Spleen (tissue), 11 donors: Measurements from ENCODE around the gene ARHGAP22. TPM values are rescaled to one million over a fixed set of nuclear protein-coding genes. Genes with fewer than 3 reads are reported as not detected.

ENCODE experiments used
- DNase-seq: peaks from one replicate; pipeline ENCODE4 v3.0.0-alpha.2; 2020
- H3K27ac ChIP-seq, 8 donors: fragments of 200-600 bp; sonication (generic) in 7 of 8; 1 replicate in 4 of 8; 2 replicates in 4 of 8; pipeline versions ENCODE4 v1.5.0 to v1.8.0; 2016 to 2021; ENCODE audit warnings: inconsistent platforms in 4 of 8, mild to moderate bottlenecking in 4 of 8, moderate library complexity in 1 of 8
- H3K27me3 ChIP-seq, 7 donors: fragments of 200-600 bp; sonication (generic) in 6 of 7; replicated peaks in 1 of 7; 1 replicate in 4 of 7; 2 replicates in 3 of 7; pipeline versions ENCODE4 v1.5.0 to v1.8.0; 2016 to 2021; ENCODE audit warnings: inconsistent platforms in 3 of 7, mild to moderate bottlenecking in 1 of 7
- H3K36me3 ChIP-seq, 6 donors: fragments of 200-600 bp; sonication (generic) in 5 of 6; 1 replicate in 4 of 6; 2 replicates in 2 of 6; pipeline versions ENCODE4 v1.5.0 to v1.8.0; 2016 to 2021; ENCODE audit warnings: inconsistent platforms in 2 of 6
- H3K4me1 ChIP-seq, 6 donors: fragments of 200-600 bp; sonication (generic) in 5 of 6; 1 replicate in 3 of 6; 2 replicates in 3 of 6; pipeline versions ENCODE4 v1.5.0 to v1.8.0; 2016 to 2021; ENCODE audit warnings: inconsistent platforms in 3 of 6
- H3K4me3 ChIP-seq, 8 donors: fragments of 200-600 bp; sonication (generic) in 7 of 8; 1 replicate in 4 of 8; 2 replicates in 4 of 8; pipeline versions ENCODE4 v1.5.0 to v1.8.0; 2016 to 2021; ENCODE audit warnings: inconsistent platforms in 4 of 8, mild to moderate bottlenecking in 4 of 8, moderate library complexity in 2 of 8
- H3K9me3 ChIP-seq, 8 donors: fragments of 200-600 bp; sonication (generic) in 7 of 8; 1 replicate in 4 of 8; 2 replicates in 4 of 8; pipeline versions ENCODE4 v1.5.0 to v1.8.0; 2016 to 2021; ENCODE audit warnings: inconsistent platforms in 4 of 8
- CTCF ChIP-seq, 11 experiments: fragments of 200-600 bp in 7 of 11; fragments of 450-650 bp in 4 of 11; sonication (generic) in 4 of 11; IDR thresholded peaks in 8 of 11; conservative IDR thresholded peaks in 3 of 11; 1 replicate in 7 of 11; 2 replicates in 4 of 11; pipeline versions ENCODE4 v1.4.0 to v1.8.0; 2016 to 2021; ENCODE audit warnings: antibody characterized with exemption in 11 of 11, inconsistent platforms in 4 of 11, mild to moderate bottlenecking in 1 of 11
- POLR2A ChIP-seq, 3 donors: fragments of 450-650 bp; IDR thresholded peaks; one replicate each; pipeline ENCODE4 v1.5.1; 2017; ENCODE audit warnings: antibody characterized with exemption in 3 of 3, mild to moderate bottlenecking in 1 of 3
- POLR2AphosphoS5 ChIP-seq, 3 donors: sonication (generic); formaldehyde crosslinking; IDR thresholded peaks; one replicate each; pipeline ENCODE4 v1.5.1; 2017; ENCODE audit warnings: antibody characterized with exemption in 3 of 3
- WGBS, 5 donors: extraction: QIAGEN DNeasy Blood & Tissue Kit in 3 of 5; methylation state at CpG; one replicate each; pipeline versions ENCODE4 v1.1.5 to v1.1.7; 2013 to 2018; 5-methylcytosine and 5-hydroxymethylcytosine counted together
- intact Hi-C: fragments of 100-400 bp; cut with DNase I; formaldehyde crosslinking; loops from one replicate; pipeline ENCODE4 v1.15.0; 2023; ENCODE audit warnings: low total_unique reads
- polyA plus RNA-seq, 3 donors: library from polyadenylated mRNA; stranded (reverse); fragments of 200-250 nt; gene quantifications; one replicate each; pipeline ENCODE4 v1.2.1, GENCODE V29; 2013
- total RNA-seq, 7 donors: library from RNA; depleted of rRNA in 3 of 7; stranded (reverse); fragments of >200 nt in 3 of 7; fragmentation: NEBNext Ultra II Directional in 4 of 7; extraction: Animal tissue kit (Norgen Biotek cat#: 25700) in 4 of 7; gene quantifications; one replicate each; pipeline versions ENCODE4 v1.1.0 to v1.2.1, GENCODE V29; 2016 to 2021
- donor health status: healthy with polysubstance abuse.
- donor health status: DM: no; HTN: no; CAD: no; lungs with moderate emphysema.
- donor health status: DM: no; HTN: no; CAD: no.
- donor health status: Bipolar disorder and iron deficiency.
- donor health status: healthy.
- donor health status: DM: no; HTN: no; CAD: no.
- donor health status: DM: yes; HTN: yes; CAD: no.

The ARHGAP22 gene
- total and polyA plus RNA-seq, 10 donors, result 0.56 to 7.5 (median 3.2) TPM

- Histone ChIP-seq H3K4me1 (no peaks in the 10 kb centered on the region), H3K9me3 (no peaks in the 10 kb centered on the region), H3K4me3 (no peak overlapping the region), H3K36me3 (no peaks in the 10 kb centered on the region), H3K27ac (no peak overlapping the region), H3K27me3 (no peaks in the 10 kb centered on the region)
- TF ChIP-seq POLR2A (IDR thresholded peaks at IDR 0.05) (no peak), POLR2AphosphoS5 (IDR thresholded peaks at IDR 0.05) (no peak), CTCF (IDR thresholded peaks at IDR 0.05 in 8 of 11, conservative IDR thresholded peaks at IDR 0.05 in 3 of 11) (no peak)
- DNase-seq, result no peak
- 80 to 95% (median 86%) methylated on average over 12 to 14 of the region's 14 CpGs for WGBS, 5 donors
- intact Hi-C loops, result no loop called here
Observed at GRCh38 chr10:48545462-48546145, 59.3 kb downstream of the ARHGAP22 start.

- Histone ChIP-seq H3K4me1 (no peaks in the 10 kb centered on the region), H3K27ac (no peak overlapping the region), H3K27me3 (no peaks in the 10 kb centered on the region), H3K36me3 (no peaks in the 10 kb centered on the region), H3K4me3 (no peak overlapping the region), H3K9me3 (no peaks in the 10 kb centered on the region)
- TF ChIP-seq CTCF (IDR thresholded peaks at IDR 0.05 in 8 of 11, conservative IDR thresholded peaks at IDR 0.05 in 3 of 11) (no peak), POLR2A (IDR thresholded peaks at IDR 0.05) (no peak), POLR2AphosphoS5 (IDR thresholded peaks at IDR 0.05) (no peak)
- intact Hi-C loops, result no loop called here
- WGBS, 5 donors, result 89 to 99% (median 95%) methylated on average over 3 of the region's 3 CpGs
- no peak for DNase-seq
Observed at GRCh38 chr10:48543182-48543844, 61.6 kb downstream of the ARHGAP22 start.

- Histone ChIP-seq H3K4me3 (no peak overlapping the region), H3K27ac (no peak overlapping the region), H3K36me3 (no peaks in the 10 kb centered on the region), H3K9me3 (no peaks in the 10 kb centered on the region), H3K4me1 (no peaks in the 10 kb centered on the region), H3K27me3 (no peaks in the 10 kb centered on the region)
- WGBS, 5 donors, result 80 to 93% (median 89%) methylated on average over 5 to 6 of the region's 6 CpGs
- no peak for DNase-seq
- TF ChIP-seq POLR2AphosphoS5 (IDR thresholded peaks at IDR 0.05) (no peak), POLR2A (IDR thresholded peaks at IDR 0.05) (no peak), CTCF (IDR thresholded peaks at IDR 0.05 in 8 of 11, conservative IDR thresholded peaks at IDR 0.05 in 3 of 11) (no peak)
- intact Hi-C loops, result no loop called here
Observed at GRCh38 chr10:48542471-48543181, 62.2 kb downstream of the ARHGAP22 start.
